Measurements from ENCODE around the gene BRK1.
"Not testable (repeated sequence)": the region's sequence is repeated elsewhere in the genome, so short reads cannot be mapped to it uniquely, and the experiment has no call there.

The BRK1 gene

DNA sequence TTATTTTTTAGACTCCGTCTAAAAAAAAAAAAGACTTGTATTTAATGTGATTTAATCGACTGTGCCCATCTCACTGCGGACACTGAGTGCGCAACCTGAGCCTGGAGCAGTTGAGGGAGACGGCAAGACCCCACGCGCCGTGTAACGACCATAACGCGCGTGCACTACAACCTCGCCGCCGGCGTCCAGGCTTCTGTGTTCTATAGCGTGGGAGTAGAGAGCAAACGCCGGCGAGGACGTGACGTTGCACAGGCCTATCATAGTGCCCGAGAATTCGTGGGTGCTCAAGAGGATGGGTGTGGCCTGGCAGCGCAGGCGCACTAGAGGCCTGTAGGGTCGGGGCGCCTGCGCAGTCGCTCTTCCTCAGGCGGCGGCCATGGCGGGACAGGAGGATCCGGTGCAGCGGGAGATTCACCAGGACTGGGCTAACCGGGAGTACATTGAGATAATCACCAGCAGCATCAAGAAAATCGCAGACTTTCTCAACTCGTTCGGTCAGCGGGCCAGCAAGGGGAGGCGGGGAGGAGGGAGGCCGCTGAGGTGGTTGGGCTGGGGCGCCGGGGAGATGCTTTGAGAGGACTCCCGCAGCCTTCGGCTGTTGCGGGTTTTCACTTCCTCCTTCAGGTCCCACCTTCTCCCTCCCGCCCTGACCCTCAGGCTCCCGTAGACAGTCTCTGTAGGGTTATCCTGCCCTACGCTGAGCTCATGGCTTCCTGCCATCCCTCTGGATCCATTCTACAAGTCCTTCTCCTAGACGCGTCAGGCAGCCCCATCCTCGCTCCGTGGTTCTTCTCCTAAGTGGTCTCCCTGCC, at the start of gene BRK1:
Gene BRK1 (plus strand): TSS at position 350 of the 812 bp plus-strand sequence. CDS start 27 bp downstream, at position 377.
- DNase-seq = peak; percentile 73

DNA sequence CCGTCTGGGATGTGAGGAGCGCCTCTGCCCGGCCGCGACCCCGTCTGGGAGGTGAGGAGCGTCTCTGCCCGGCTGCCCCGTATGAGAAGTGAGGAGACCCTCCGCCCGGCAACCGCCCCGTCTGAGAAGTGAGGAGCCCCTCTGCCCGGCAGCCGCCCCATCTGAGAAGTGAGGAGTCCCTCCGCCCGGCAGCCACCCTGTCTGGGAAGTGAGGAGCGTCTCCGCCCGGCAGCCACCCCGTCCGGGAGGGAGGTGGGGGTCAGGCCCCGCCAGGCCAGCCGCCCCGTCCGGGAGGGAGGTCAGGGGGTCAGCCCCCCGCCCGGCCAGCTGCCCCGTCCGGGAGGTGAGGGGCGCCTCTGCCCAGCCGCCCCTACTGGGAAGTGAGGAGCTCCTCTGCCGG, 45.4 kb upstream of the BRK1 start:
- DNase-seq = not testable (repeated sequence)

DNA sequence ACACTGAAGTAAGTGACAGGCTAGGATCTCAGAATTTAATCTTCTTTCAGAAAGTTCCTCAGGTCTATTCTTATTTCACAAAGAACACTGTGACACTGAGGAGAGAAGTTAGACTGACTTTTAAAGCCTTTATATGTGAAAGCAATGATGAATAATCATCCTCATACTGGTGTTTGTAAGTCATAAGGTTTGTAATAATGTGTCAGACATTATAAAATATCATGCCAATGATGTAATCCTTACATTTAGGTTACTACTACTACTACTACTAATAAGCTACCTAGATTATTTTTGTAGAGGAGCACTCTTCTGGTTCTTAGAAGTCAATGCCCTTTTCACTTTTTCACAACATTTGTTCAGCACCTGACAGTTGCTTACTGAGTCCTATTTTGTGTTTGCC, 40.8 kb upstream of the BRK1 start:
- no peak for DNase-seq

DNA sequence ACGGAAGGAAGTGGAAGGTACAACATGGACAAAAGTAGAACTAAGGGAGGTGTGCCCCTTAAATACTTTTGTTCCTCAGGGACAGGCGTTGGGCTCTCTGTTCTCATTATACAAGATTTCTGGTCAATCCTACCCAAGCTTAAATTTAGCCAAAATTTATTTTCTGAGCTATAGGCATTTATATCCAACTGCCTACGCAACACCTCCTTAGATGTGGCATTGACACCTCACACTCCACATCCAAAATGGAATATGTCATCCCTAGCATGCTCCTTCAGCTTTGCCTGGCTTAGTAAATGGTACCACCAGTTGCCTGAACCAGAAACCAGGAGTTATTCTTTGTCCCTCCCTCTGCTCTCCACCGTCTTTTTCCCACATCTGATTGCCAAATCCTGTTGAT, 33.6 kb upstream of the BRK1 start:
- no peak for DNase-seq

DNA sequence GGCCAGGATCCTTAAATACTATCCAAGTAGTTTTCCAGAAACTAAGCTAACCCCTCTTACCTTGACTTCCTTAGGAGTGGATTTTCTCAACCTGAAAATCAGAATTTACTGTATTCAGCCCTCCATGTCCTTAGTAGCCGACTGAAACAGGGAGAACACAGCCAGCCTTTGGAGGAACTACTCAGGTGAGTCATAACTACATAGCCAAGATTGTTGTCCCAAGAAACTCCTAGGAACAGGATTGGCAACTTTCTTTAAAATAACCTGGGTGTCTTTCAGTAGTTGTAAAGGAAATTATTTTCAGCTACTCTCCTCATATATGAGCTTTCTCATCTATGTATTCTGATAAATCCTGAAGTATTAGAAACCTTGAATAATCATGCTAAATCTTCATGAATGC, 29.7 kb upstream of the BRK1 start:
- DNase-seq = no peak

DNA sequence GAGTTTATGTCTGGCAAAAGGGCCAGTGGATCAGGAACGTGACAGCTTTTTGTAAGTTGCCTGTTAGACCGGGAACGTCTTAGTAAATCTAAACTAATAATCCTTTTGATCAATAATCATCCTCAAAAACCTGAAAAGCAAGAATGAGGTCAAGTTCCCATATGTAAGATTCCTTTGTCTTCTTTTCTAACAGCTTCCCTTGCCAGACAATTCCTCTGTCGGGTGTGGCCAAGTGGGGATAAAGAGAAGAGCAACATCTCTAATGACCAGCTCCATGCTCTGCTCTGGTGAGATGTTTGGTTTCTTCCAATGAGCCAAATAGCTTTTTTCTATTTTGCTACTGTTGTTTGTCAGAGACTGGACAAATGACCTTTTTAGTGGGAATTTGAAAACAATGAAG, 27.2 kb upstream of the BRK1 start:
- DNase-seq = no peak

DNA sequence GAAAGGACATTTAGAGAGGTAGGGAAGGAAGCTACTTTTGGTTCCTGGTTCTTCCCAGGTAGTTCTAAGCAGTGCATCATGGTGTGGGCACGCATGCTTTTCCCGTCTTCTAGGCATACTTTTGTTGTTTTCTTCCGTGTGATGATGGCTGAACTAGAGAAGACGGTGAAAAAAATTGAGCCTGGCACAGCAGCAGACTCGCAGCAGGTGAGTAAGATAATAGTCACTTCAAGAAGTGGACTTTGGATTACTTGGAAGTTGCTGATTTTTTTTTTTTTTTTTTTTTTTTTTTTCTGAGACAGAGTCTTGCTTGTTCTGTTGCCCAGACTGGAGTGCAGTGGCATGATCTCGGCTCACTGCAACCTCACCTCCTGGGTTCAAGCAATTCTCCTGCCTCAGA, 25.3 kb upstream of the BRK1 start:
- no peak for DNase-seq

DNA sequence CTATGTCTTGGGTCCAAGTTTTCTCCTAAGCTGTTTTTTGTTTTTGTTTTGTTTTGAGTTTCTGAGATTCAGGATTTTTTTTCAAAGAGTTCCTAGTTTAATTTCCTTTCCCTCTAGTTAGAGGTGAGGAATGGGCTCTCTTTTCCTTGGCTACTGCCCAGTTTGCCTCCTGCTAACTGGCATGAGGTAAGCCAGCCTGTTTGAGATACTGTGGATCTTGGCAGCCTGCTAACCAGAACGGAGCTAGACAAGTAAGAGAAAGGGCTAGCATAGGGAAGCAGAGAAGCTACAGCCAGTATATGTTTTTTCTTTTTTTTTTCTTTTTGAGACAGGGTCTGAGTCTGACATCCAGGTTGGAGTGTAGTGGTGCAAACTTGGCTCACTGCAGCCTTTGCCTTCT, 24.7 kb upstream of the BRK1 start:
- not testable (repeated sequence) for DNase-seq

DNA sequence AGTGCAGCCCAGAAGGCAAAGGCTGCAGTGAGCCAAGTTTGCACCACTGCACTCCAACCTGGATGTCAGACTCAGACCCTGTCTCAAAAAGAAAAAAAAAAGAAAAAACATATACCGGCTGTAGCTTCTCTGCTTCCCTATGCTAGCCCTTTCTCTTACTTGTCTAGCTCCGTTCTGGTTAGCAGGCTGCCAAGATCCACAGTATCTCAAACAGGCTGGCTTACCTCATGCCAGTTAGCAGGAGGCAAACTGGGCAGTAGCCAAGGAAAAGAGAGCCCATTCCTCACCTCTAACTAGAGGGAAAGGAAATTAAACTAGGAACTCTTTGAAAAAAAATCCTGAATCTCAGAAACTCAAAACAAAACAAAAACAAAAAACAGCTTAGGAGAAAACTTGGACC, 24.1 kb upstream of the BRK1 start:
- not testable (repeated sequence) for DNase-seq

DNA sequence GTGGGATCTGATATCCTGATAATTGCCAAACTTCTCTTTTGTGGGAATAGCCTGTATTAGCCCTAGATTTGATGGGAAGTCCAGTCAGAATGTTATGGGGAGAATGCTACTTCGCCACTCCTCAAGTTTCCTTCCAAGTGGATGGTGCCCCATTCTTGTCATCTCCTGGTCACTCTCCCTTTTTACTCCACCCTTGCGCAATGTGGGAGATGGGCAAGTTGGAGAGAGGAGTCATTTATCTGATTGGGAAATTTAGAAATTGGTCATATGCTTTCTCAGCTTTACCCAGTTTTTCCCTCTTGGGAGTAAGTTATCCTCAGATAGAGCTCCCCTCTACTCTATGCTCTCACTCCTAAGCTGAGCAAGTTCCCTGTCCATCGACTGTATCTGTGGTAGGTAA, 21.8 kb upstream of the BRK1 start:
- no peak for DNase-seq

DNA sequence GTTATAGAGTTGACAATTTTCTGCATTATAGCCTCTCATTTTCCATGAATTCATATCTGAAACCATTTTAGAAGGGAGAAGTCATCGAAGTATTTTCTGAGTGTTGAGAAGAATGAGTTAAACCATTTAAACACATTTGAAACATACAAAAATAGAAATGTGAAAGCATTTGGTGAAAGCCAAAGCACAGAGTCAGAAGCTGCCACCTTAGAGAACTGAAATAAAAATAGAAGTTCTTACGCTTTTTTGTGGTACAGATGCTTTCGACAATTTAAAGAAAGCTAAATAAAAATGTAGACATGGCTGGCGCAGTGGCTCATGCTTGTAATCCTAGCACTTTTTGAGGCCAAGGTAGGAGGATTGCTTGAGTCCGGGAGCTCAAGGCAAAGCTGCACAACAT, 16.4 kb upstream of the BRK1 start:
- DNase-seq = no peak

DNA sequence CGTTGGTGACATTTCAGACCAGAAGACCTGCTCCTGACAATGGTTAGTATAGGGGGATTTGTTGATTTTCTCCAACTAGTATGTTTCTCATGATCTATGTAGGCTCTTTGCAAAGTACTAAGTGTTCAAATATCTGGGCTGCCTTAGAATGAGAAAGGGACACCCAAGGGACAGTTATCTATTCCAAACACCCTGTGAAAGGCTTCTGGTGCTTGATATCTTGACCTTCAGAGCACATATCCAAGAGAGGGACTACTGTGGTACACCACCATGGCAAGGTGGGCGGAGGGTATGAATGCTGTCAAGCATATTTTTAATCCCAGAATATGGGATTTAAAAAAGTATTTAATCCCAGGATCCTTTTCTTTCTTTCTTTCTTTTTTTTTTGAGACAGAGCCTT, 8.6 kb upstream of the BRK1 start:
- DNase-seq = no peak

DNA sequence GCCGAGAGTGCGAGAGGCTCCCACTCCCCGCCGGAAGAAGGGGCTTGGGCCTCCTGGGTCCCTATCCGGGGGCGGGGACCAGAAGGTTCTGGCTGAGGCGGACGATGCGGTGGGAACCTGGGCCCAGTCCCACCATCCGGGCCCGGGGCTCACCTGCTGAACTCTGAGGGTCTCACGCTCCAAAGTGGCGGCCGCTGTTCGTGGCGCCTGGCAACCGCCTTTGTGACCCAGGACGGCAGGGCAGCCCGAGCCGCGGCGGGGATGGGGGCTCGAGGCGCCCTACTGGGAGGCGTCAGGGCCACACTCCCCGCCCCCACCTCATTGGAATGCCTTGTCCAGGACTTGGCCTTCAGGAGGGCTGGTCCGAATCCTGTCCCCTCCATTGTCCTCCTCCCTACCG, 7.4 kb upstream of the BRK1 start, which contains the start of gene FANCD2OS:
Gene FANCD2OS (minus strand): TSS at position 165 of the 400 bp plus-strand sequence. CDS start 3,481 bp downstream, outside the sequence.
- DNase-seq = no peak

DNA sequence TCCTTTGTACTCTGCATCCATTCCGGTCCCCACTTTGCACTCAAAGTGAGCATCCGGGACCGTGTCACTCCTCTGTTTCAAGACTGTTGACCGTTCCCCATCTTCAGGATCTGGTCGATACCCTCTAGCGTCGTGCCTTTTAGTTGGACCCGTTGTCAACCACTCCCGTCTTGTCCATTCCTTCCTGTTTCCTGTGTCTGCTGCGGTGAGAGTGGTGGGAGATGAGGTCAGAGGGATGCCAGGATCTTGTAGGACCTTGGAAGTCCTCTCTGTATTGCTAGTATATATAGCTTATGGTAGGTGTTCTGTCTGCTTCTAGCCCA, 624 bp downstream of the BRK1 start:
- no peak for DNase-seq

DNA sequence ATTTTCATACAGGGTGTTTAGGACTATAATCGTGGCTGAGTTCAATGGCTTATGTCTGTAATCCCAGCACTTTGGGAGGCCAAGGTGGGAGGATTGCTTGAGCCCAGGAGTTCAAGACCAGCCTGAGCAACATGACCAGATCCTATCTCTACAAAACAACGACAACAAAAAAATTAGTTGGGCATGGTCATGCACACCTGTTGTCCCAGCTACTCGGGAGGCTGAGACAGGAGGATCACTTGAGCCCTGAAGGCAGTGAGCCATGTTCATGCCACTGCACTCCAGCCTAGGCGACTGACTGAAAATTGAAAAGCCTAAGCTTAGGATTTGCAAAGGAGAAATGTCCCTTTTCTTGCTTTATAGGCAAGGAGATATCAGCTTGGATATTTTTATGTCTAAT, 1.5 kb downstream of the BRK1 start:
- no peak for DNase-seq

DNA sequence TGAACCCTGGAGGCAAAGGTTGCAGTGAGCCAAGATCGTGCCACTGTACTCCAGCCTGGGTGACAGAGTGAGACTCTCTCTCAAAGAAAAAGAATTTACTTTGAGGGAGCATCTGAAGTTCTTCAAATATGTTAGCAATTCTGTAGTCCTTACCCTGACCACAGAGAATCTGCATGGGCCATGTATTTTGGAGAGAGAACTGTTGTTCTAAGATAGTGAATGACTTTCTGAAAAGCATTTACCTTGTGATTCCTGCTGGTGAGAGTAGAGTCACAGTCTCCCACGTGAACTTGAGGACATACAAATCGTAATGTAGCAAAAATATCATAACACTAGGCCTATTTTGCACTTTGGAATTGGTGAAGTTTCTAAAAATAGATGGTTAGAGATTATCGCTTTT, 3.9 kb downstream of the BRK1 start:
- DNase-seq = no peak

DNA sequence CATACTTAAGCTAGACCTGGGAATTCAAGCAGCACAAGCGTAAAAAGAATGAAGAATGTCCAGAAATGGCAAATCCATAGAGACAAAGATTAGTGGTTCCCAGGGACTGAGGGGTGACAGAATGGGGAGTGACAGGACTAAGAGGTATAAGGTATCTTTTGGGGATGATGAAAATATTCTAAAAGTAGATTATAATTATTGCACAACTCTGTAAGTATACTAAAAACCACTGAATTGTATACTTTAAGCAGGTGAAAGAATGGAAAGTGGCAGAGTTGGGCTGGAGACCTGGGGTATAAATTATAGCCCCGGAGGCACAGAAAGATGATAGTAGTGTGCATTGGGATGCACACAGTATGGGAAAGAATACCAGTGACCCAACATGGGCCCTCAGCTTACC, 5.6 kb downstream of the BRK1 start:
- DNase-seq = no peak

DNA sequence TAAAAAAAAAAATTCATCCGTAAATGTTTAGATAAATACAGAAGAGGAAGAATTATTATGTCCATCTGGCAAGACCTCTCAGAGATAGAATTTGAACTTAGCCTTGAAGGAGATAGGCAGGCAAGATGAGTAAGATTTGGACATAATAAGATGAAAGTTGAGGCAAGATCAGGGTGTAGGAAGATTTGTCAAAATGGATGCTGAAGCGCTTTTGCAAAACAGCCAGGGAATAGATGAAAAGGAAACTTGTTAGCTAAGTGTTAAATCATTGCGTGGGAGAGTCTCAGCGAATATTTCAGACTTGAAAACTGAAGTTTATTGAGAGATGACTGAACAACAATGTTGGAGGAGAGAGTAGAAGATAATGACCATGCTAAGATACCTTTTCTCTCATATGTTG, 7.2 kb downstream of the BRK1 start:
- no peak for DNase-seq

DNA sequence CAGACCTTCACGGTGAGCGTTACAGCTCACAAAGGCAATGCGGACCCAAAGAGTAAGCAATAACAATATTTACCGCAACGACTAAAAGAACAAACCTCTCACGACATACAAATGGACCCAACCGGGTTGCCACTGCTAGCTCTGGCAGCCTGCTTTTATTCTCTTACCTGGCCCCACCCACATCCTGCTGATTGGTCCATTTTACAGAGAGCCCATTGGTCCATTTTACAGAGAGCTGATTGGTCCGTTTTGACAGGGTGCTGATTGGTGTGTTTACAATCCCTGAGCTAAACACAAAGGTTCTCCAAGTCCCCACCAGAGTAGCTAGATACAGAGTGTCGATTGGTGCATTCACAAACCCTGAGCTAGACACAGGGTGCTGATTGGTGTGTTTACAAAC, 20.4 kb downstream of the BRK1 start:
- DNase-seq = not testable (repeated sequence)

DNA sequence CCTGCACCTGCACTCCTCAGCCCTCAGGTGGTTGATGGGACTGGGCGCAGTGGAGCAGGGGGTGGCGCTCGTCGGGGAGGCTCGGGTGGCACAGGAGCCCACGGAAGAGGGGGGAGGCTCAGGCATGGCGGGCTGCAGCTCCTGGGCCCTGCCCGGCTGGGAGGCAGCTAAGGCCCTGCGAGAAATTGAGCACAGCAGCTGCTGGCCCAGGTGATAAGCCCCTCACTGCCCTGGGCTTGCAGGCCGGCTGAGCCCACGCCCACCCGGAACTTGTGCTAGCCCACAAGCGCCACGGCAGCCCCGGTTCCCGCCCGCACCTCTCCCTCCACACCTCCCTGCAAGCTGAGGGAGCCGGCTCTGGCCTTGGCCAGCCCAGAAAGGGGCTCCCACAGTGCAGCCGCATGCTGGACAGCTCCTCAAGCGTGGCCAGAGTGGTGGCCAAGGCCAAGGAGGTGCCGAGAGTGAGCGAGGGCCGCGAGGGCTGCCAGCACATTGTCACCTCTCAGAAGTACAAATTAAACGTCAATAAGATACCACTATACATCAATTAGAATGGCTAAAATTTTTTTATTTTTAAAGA, 21.0 kb downstream of the BRK1 start:
- DNase-seq = no peak

DNA sequence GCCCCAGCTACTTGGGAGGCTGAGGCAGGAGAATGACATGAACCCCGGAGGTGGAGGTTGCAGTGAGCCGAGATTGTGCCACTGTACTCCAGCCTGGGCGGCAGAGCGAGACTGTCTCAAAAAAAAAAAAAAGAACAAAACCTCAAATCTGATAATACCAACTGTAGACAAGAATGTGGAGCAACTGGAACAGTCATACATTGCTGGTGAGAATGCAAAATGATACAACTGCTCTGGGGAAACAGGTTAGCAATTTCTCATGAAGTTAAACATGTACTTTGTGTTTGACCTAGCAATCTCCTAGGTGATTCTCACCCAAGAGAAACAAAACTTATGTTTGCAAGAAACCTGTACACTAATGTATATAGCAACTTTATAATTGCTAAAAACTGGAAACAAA, 21.7 kb downstream of the BRK1 start:
- no peak for DNase-seq

DNA sequence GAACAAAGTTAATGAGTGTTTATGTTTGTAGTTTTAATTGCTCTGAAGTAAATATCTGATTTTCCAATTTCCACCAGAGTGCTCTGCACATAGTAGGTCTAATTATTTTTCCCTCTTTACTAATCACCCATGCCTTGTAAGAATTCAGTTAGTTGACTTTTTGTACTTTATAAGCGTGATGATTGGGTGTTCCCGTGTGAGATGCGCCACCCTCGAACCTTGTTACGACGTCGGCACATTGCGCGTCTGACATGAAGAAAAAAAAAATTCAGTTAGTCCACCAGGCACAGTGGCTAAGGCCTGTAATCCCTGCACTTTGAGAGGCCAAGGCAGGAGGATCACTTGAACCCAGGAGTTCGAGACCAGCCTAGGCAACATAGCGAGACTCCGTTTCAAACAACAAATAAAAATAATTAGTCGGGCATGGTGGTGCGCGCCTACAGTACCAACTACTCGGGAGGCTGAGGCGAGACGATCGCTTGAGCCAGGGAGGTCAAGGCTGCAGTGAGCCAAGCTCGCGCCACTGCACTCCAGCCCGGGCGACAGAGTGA, 25.6 kb downstream of the BRK1 start:
- no peak for DNase-seq

DNA sequence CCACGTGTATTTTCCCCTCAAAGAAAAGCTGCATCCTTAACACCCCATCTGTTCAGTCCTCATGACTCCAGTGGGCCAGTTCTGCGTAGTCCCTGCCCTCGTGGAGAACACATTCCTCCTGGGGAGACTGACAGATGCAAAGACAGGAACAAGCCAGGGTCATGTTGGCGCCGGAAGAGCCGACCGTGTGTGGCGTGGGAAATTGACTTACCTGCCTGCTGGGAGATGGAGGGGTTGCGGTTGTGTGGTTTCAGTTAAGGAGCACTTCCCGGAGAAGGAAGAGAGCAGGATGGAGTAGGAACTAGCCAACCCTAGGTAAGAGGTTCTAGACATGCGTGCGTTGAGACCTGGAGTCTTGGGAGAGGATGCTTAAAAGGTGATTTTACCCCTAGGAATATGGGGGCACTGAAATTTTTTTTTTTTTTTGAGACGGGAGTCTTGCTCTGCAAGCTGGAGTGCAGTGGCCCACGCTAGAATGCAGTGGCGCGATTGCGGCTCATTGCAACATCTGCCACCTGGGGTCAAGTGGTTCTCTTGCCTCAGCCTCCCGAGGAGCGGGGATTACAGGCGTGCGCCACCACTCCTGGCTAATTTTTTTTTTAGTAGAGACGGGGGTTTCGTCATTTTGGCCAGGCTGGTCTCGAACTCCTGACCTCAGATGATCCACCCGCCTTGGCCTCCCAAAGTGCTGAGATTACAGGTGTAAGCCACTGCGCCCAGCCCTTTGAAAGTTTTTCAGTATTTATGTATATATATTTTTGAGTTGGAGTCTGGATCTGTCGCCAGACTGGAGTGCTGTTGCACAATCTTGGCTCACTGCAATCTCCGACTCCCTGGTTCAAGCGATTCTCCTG, 27.5 kb downstream of the BRK1 start:
- no peak for DNase-seq

DNA sequence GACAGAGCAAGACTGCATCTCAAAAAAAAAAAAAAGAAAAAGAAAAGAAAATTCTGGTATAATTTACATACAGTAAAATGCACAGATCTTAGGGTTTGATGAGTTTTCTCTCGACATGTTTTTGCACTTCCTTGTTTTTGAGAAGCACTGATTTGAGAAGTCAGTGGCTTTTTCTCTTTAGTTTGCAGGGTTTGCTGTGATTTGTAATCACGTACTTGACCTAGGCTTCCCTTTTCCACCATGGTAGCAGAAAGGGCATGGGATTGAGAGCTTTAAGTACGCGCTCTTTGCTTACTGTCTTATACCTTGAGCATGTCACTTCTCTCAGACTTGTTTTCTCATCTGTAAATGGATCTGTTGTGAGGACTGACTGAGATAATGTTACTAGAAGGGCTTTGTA, 30.2 kb downstream of the BRK1 start:
- no peak for DNase-seq

All from NCI-H187 treated with DMSO at 0.1 percent for 48 hours (cell line).